ENCODE data around the gene CCDC40.

- TF ChIP-seq ZNF781 (CRISPR knock-in tag; IDR thresholded peaks at IDR 0.05; ENCODE audit: borderline replicate concordance, not compliant biosample characterization) (no peak), TAF1 (CRISPR knock-in tag; IDR thresholded peaks at IDR 0.05) (no peak), ZNF143 (CRISPR knock-in tag; IDR thresholded peaks at IDR 0.05) (no peak), CTCF (CRISPR knock-in tag; IDR thresholded peaks at IDR 0.05) (peak; percentile 89), SMC3 (IDR thresholded peaks at IDR 0.05; ENCODE audit: low read length) (peak; percentile 70), ZNF317 (CRISPR knock-in tag; IDR thresholded peaks at IDR 0.05) (no peak), POLR2AphosphoS5 (IDR thresholded peaks at IDR 0.05; ENCODE audit: low read depth, low read length) (no peak), ZBTB49 (CRISPR knock-in tag; IDR thresholded peaks at IDR 0.05; ENCODE audit: borderline replicate concordance) (no peak), SP140L (CRISPR knock-in tag; IDR thresholded peaks at IDR 0.05; ENCODE audit: borderline replicate concordance) (no peak), ZNF709 (CRISPR knock-in tag; IDR thresholded peaks at IDR 0.05) (no peak), CC2D1A (CRISPR knock-in tag; IDR thresholded peaks at IDR 0.05) (no peak), ZNF274 (CRISPR knock-in tag; IDR thresholded peaks at IDR 0.05) (no peak)
These were observed 46.1 kb downstream of the CCDC40 start for GRCh38 chr17:80082403-80083135.
